GM19238 (cell line): Measurements from ENCODE around the gene POLR2L.

Experiments used
- DNase-seq: peaks from one replicate; pipeline ENCODE4 v3.0.0; 2011; ENCODE audit warnings: low spot score; ENCODE audit not compliant: insufficient read length

Gene POLR2L

GRCh38 chr11:839875-840617 is 2.3 kb downstream of the POLR2L start:
- DNase-seq: no peak

DNA sequence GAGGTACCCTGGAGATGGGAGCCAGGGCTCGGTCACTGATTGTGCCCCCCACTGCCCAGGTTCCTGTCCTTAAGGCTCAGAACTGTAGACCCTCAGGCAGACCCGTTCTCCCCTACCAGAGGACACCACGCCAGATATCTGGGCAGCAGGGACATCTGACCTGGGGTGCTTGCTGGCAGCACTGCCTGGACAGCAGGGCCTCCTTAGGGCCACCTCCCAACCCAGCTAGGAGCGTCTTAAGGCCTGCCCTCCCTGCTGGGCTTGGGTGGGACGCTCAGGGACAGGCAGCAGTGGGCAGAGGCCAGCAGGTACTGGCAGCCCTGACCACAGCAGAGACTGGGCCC is 3.1 kb downstream of the POLR2L start:
- DNase-seq: no peak

GRCh38 chr11:838441-839279 is 3.7 kb downstream of the POLR2L start:
- no peak for DNase-seq

DNA sequence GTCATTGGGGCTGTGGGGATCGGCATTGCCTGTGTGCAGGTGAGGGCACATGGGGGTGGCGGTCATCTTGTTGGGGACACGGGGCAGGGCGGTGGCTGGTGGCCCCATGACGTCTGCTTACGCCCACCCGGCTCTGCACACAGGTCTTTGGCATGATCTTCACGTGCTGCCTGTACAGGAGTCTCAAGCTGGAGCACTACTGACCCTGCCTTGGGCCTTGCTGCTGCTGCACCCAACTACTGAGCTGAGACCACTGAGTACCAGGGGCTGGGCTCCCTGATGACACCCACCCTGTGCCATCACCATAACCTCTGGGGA is 4.4 kb downstream of the POLR2L start:
- DNase-seq: no peak

DNA sequence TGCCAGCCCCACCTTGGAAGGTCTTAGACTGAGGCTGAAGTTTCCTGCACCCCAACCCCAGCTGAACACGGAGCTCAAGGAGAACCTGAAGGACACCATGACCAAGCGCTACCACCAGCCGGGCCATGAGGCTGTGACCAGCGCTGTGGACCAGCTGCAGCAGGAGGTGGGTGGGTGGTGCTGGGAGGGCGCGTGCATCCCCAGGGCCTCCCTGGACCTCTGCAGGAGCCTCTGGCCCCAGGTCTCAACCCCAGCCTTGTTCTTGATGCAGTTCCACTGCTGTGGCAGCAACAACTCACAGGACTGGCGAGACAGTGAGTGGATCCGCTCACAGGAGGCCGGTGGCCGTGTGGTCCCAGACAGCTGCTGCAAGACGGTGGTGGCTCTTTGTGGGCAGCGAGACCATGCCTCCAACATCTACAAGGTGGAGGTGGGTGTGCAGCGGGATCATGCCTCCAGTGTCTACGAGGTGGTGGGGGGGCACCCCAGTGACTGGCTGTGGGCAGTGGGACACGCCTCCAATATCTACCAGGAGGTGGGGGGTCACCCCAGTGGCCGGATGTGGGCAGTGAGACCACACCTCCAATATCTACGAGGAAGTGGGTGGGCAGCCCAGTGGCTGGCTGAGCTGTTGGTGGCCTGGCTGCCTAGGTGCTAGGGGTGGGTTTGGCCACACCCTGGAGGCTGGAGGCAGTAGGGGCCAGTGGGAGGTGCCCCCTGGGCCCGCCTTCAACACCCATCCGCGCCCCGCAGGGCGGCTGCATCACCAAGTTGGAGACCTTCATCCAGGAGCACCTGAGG is 4.9 kb downstream of the POLR2L start:
- DNase-seq: no peak

GRCh38 chr11:836700-837099 is 5.6 kb downstream of the POLR2L start:
- no peak for DNase-seq

GRCh38 chr11:836274-836673 is 6.1 kb downstream of the POLR2L start:
- DNase-seq: no peak

- DNase-seq: no peak
Measured at GRCh38 chr11:834371-835316, 7.7 kb downstream of the POLR2L start.

DNA sequence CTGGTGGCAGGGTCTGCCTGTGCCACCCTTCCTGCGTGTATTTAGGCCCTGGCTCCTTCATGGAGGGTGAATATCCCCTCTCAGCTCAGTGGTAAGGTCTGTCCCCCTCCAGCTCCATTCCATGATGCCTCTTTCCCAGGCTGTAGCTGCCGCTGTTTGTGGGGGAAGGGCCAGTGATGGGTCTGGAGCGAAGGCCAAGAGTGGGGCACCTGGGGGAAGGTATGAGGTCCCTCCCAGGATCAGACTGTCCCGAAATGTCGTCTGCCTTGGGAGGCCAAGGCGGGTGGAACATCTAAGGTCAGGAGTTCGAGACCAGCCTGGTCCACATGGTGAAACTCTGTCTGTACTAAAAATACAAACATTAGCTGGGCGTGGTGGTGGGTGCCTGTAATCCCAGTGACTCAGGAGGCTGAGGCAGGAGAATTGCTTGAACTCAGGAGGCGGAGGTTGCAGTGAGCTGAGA is 8.4 kb downstream of the POLR2L start:
- DNase-seq: no peak

GRCh38 chr11:833114-833791 is 9.1 kb downstream of the POLR2L start:
- DNase-seq: no peak

DNA sequence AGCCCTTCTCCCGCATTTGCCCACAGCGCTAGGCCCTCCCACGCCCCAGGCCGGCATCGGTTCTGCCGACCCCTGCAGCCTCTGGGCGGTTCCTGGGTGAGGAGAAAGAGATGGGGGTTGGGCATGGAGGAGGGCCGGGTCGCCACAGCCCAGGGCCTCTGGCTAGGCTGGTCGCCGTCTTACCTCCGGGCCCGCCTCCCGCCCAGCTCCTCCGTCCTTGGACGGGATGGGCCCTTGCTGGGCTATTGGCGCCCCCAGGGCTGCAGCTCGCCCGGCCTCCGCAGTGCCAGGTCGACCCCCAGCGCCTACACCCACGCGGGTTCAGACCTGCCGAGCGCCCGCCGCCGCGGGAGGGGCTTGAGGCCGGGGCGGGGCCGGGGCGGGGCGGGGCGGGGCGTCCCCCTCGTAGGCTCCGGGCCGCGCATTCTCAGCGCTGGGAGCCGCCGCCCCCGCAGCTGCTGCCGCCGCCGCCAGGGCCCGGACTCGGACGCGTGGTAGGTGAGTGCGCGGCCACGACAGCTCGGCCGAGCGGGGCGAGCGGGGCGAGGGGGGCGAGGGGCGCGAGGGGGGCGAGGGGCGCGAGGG is 9.7 kb downstream of the POLR2L start, which contains the start of gene CD151:
CD151 (plus strand) TSS at position 424 of the 585 bp plus-strand sequence. CDS start 3,118 bp downstream, outside the sequence.
- peak; percentile 75 for DNase-seq

DNA sequence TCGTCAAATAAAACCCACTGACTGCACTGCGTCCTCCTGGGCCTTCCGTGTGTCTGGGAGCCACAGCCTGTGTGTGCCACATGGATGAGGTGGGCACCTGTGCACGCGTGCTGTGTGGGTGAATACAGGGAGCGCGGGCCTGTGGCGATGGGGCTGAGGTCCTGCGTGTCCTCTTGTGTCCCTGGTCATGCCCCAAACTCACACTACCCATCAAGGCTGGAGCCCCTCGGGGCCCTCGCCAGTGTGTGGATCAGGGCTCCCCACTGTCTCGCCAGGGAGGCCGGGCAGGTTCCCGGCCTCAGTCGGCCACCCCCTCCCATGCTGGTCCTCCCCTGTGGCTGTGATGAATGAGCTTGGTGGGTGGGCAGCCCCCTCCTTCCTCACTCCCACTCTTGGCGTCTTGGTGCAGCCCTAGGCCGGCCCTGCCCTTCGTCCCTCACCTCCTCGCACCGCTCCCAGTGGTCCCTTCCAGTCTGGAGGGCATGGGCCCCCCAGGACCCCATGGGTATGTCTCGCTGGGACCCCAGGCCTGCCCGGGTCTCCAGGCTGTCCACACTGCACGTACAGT is 10.3 kb downstream of the POLR2L start:
- DNase-seq: no peak

- no peak for DNase-seq
Measured at GRCh38 chr11:831118-831864, 11.0 kb downstream of the POLR2L start.

DNA sequence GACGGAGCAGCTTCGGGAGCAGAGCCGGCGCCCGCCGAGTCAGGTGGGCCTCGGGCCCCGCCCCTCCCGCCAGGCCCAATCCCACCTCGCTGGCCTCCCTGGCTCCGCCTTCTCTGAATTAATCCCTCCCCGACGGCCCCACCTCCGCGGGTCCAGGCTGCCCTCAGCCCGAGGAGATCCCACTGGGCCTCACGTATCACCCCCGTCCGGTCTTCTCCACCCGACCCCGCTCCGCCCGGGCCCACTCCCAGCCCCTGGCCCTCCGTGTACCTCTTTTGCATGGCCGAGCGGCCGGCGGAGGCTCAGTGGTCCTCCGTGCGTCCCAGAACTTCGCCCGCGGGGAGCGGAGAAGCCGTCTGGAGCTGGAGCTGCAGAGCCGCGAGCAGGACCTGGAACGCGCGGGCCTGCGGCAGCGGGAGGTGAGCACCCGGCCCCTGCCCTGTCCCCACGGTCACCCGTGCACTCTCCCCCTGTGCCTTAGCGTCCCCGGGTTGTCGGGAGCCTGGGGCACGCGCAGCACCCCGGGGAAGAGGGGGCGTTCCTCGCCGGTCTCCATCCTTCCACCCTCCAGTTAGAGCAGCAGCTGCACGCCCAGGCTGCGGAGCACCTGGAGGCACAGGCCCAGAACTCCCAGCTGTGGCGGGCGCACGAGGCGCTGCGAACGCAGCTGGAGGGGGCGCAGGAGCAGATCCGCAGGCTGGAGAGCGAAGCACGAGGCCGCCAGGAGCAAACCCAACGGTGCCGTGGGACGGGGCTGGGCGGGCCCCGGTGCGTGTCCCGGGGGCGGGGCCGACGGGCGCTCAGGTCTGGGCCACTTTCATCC is 11.8 kb downstream of the POLR2L start:
- peak; percentile 84 for DNase-seq

DNA sequence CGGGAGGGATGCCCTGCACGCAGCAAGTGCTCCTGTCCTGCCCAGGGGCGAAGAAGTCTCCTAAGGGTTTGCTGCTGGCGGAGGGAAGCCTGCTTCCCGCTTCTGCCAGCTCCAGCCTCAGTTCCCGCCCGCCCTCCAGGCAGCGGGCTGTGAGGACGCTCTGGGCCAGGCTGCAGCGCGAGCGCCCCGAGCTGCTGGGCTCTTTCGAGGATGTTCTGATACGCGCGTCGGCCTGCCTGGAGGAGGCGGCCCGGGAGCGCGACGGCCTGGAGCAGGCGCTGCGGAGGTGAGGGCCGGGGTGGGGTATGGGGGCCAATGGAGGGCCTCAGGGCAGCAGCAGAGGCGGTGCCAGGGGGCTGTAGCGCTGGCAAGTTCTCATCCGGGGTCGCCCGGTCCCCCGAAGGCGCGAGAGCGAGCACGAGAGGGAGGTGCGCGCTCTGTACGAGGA is 12.5 kb downstream of the POLR2L start:
- DNase-seq: no peak

GRCh38 chr11:829176-829846 is 13.0 kb downstream of the POLR2L start:
- DNase-seq: no peak

DNA sequence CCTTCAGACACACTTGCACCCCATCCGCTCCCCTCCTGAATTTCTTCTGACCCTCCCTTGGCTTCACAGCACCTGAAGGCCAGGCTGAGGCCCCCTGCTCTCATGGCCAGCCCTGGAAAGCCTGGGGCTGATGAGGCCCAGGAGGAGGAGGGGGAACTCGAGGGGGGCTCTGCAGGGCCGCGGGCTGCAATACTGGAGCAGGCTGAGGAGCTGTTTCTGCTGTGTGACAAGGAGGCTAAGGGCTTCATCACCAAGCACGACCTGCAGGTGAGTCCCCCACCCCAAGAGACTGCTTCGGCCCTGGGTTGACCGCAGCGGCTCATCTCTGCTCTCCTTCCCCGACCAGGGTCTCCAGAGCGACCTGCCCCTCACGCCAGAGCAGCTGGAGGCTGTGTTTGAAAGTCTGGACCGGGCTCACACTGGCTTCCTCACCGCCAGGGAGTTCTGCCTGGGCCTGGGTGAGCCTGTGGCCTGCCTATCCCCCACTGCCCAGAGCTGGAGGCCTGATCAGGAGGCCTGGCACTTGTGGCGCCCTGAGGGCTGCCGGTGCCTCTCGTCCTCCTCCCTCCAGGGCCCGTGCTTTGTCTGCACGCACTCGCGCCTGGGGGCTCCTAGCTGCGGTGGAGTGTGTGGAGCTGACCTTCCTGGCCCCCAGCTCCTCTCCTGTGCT is 13.7 kb downstream of the POLR2L start:
- no peak for DNase-seq
